ENCODE data around the gene FGFRL1. TPM values are rescaled to one million over a fixed set of nuclear protein-coding genes. Genes with fewer than 3 reads are reported as not detected.

FGFRL1 gene
- total and polyA plus RNA-seq, 2 experiments from 2014 or later = 22.9 to 40.7 TPM

DNA sequence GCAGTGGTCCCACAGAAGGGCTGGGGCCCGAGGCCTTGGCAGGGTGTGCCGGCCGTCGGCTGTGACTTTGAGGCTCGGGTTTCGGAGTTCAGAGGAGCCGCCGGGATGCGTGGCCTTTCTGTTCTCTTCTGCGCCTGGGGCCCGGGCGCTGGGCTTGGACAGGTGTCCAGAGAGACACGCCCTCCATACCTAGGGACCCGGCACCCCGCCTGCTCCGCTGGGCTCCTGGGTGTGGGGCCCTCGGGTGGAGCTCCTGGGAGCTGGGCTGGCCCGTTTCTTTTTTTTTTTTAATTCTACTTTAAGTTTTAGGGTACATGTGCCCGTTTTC, 11.3 kb downstream of the FGFRL1 start:
- no peak overlapping the region for H3K27ac ChIP-seq
- TF ChIP-seq, protein P1, sequence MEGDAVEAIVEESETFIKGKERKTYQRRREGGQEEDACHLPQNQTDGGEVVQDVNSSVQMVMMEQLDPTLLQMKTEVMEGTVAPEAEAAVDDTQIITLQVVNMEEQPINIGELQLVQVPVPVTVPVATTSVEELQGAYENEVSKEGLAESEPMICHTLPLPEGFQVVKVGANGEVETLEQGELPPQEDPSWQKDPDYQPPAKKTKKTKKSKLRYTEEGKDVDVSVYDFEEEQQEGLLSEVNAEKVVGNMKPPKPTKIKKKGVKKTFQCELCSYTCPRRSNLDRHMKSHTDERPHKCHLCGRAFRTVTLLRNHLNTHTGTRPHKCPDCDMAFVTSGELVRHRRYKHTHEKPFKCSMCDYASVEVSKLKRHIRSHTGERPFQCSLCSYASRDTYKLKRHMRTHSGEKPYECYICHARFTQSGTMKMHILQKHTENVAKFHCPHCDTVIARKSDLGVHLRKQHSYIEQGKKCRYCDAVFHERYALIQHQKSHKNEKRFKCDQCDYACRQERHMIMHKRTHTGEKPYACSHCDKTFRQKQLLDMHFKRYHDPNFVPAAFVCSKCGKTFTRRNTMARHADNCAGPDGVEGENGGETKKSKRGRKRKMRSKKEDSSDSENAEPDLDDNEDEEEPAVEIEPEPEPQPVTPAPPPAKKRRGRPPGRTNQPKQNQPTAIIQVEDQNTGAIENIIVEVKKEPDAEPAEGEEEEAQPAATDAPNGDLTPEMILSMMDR (IDR thresholded peaks at IDR 0.05; ENCODE audit: low read depth, low read length) = no peak
- no peak for DNase-seq (ENCODE audit: low read depth in 1 of 2, low spot score in 1 of 2)

GRCh38 chr4:1023075-1023640, 11.7 kb downstream of the FGFRL1 start:
- H3K4me3 ChIP-seq = no peak overlapping the region
- TF ChIP-seq, protein P1 (IDR thresholded peaks at IDR 0.05; ENCODE audit: low read depth, low read length) = no peak
- no peaks in the 10 kb centered on the region for H3K27me3 ChIP-seq
- no peak overlapping the region for H3K27ac ChIP-seq
- DNase-seq (ENCODE audit: low read depth in 1 of 2, low spot score in 1 of 2) = no peak
- H3K4me1 ChIP-seq (ENCODE audit: low read depth) = peaks cover 28% of the 10 kb centered on the region
- no peaks in the 10 kb centered on the region for H3K9me3 ChIP-seq (ENCODE audit: low read depth)
- H3K36me3 ChIP-seq = no peaks in the 10 kb centered on the region

More for the DNA sequence above, 11.3 kb downstream of the FGFRL1 start:
- no peaks in the 10 kb centered on the region for H3K36me3 ChIP-seq
- H3K4me1 ChIP-seq (ENCODE audit: low read depth) = peaks cover 23% of the 10 kb centered on the region
- no peaks in the 10 kb centered on the region for H3K9me3 ChIP-seq (ENCODE audit: low read depth)
- H3K27me3 ChIP-seq = no peaks in the 10 kb centered on the region
- H3K4me3 ChIP-seq = no peak overlapping the region

- Histone ChIP-seq H3K36me3 (no peaks in the 10 kb centered on the region), H3K27me3 (no peaks in the 10 kb centered on the region), H3K9me3 (ENCODE audit: low read depth) (no peaks in the 10 kb centered on the region), H3K4me1 (ENCODE audit: low read depth) (peaks cover 23% of the 10 kb centered on the region), H3K27ac (no peak overlapping the region), H3K4me3 (no peak overlapping the region)
- no peak for DNase-seq (ENCODE audit: low read depth in 1 of 2, low spot score in 1 of 2)
- TF ChIP-seq, protein P1 (IDR thresholded peaks at IDR 0.05; ENCODE audit: low read depth, low read length) = no peak
Observed at GRCh38 chr4:1023895-1024740, 12.7 kb downstream of the FGFRL1 start.

- Histone ChIP-seq H3K9me3 (ENCODE audit: low read depth) (no peaks in the 10 kb centered on the region), H3K36me3 (no peaks in the 10 kb centered on the region), H3K27me3 (no peaks in the 10 kb centered on the region), H3K4me3 (no peak overlapping the region), H3K4me1 (ENCODE audit: low read depth) (peaks cover 14% of the 10 kb centered on the region), H3K27ac (no peak overlapping the region)
- TF ChIP-seq, protein P1 (IDR thresholded peaks at IDR 0.05; ENCODE audit: low read depth, low read length) = no peak
- no peak for DNase-seq (ENCODE audit: low read depth in 1 of 2, low spot score in 1 of 2)
Observed at GRCh38 chr4:1024882-1025545, 13.6 kb downstream of the FGFRL1 start.

GRCh38 chr4:1026115-1026514, 14.7 kb downstream of the FGFRL1 start:
- peak in 1 of 2 donors; percentile 65 for DNase-seq (ENCODE audit: low read depth in 1 of 2, low spot score in 1 of 2)
- Histone ChIP-seq H3K4me3 (no peak overlapping the region), H3K9me3 (ENCODE audit: low read depth) (no peaks in the 10 kb centered on the region), H3K36me3 (no peaks in the 10 kb centered on the region), H3K4me1 (ENCODE audit: low read depth) (peaks cover 14% of the 10 kb centered on the region), H3K27me3 (no peaks in the 10 kb centered on the region), H3K27ac (no peak overlapping the region)
- TF ChIP-seq, protein P1 (IDR thresholded peaks at IDR 0.05; ENCODE audit: low read depth, low read length) = no peak
